Activated naive CD8-positive, alpha-beta T cell treated with anti-CD3 and anti-CD28 coated beads, Interleukin-2, amount 50 U/mL, for 24 hours (primary cell): ENCODE results near the gene RFC2.
"Not testable (repeated sequence)": the region's sequence is repeated elsewhere in the genome, so short reads cannot be mapped to it uniquely, and the experiment has no call there.

Experiments used
- ATAC-seq: fragments of 150-1000 bp; cut with Tn5 transposase; one replicate; pipeline ENCODE4 v1.10.0; 2021
- DNase-seq: peaks from one replicate; pipeline ENCODE4 v3.0.0; 2021
- H3K27ac Mint-ChIP-seq: one replicate; pipeline ENCODE4 v1.8.0; 2021; ENCODE audit warnings: mild to moderate bottlenecking, mixed read lengths
- H3K27me3 Mint-ChIP-seq: one replicate; pipeline ENCODE4 v1.8.0; 2021; ENCODE audit warnings: mixed read lengths
- H3K36me3 Mint-ChIP-seq: one replicate; pipeline ENCODE4 v1.8.0; 2021; ENCODE audit warnings: low read depth, mixed read lengths
- H3K4me1 Mint-ChIP-seq: one replicate; pipeline ENCODE4 v1.8.0; 2021; ENCODE audit warnings: mixed read lengths
- H3K4me3 Mint-ChIP-seq: one replicate; pipeline ENCODE4 v1.8.0; 2021; ENCODE audit warnings: mild to moderate bottlenecking, moderate library complexity, mixed read lengths
- H3K9me3 Mint-ChIP-seq: one replicate; pipeline ENCODE4 v1.8.0; 2021; ENCODE audit warnings: mixed read lengths

The RFC2 gene

DNA sequence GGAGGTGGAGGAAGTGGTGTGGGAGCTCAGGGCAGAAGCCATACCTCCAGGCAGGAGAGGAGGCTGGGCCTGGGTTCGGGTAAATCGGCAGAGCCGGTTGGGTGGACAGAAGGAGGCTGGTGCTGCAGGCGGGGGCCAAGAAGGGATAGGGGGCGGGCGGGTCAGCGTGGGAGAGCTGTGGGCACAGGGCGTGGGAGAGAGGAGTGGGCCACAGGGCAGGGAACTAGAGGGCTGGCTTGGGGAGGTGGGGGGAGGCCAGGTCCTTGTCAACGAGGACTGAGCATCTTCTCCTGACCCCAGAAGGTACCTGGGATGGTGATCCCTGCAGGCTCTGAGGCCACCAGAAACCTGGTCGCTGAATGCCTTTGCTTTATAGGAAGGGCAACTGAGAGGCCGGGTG is 32.5 kb downstream of the RFC2 start:
- no peaks in the 10 kb centered on the region for H3K27me3 Mint-ChIP-seq
- H3K4me1 Mint-ChIP-seq, result peaks cover 24% of the 10 kb centered on the region
- H3K27ac Mint-ChIP-seq, result no peak overlapping the region
- no peak for ATAC-seq
- DNase-seq, result no peak
- H3K36me3 Mint-ChIP-seq, result peaks cover 13% of the 10 kb centered on the region
- H3K4me3 Mint-ChIP-seq, result no peak overlapping the region
- no peaks in the 10 kb centered on the region for H3K9me3 Mint-ChIP-seq

DNA sequence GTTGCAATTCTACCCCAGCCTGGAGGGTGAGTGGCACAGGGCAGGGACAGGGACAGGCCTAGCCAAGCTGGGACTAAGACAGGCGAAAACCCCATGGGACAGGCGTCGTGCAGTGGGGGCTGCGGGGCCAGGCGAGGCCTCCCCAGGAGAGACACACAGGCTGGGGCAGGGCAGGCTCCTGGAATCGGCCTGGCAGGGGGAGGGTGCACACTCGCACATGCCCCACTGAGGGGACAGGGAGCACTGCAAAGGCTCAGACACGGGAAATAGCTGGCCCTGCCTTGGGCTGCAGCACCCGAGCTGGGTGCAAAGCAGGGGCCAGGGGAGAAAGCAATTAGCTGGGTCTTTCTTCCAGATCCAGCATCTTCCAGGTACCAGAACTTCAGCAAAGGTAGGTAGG is 34.0 kb downstream of the RFC2 start:
- no peak for ATAC-seq
- H3K27ac Mint-ChIP-seq, result no peak overlapping the region
- H3K27me3 Mint-ChIP-seq, result no peaks in the 10 kb centered on the region
- H3K36me3 Mint-ChIP-seq, result peaks cover 7% of the 10 kb centered on the region
- no peaks in the 10 kb centered on the region for H3K9me3 Mint-ChIP-seq
- peaks cover 25% of the 10 kb centered on the region for H3K4me1 Mint-ChIP-seq
- no peak for DNase-seq
- H3K4me3 Mint-ChIP-seq, result no peak overlapping the region

DNA sequence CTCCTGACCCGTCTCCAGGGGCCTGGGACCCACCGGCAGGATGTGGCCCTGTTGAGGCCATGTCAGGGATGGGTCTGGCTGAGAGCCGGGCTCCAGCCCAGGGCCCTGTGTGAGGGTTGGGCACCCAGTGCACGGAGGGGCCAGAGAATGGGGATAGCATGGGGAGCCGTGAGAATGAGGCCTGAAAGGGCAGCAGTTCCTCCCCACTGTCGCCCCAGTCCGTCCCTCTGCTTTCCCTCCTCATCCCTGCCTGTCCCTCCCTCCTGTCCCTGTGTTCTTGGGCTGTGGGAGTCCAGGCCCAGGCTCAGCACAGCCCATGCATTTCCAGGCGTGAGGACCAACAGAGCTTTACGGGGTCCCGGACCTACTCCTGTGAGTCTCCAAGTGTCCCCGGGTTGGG is 34.8 kb downstream of the RFC2 start:
- Mint-ChIP-seq H3K9me3 (no peaks in the 10 kb centered on the region), H3K4me3 (no peak overlapping the region), H3K27ac (no peak overlapping the region), H3K36me3 (peaks cover 7% of the 10 kb centered on the region), H3K27me3 (no peaks in the 10 kb centered on the region), H3K4me1 (peaks cover 25% of the 10 kb centered on the region)
- ATAC-seq (no peak), DNase-seq (no peak)

DNA sequence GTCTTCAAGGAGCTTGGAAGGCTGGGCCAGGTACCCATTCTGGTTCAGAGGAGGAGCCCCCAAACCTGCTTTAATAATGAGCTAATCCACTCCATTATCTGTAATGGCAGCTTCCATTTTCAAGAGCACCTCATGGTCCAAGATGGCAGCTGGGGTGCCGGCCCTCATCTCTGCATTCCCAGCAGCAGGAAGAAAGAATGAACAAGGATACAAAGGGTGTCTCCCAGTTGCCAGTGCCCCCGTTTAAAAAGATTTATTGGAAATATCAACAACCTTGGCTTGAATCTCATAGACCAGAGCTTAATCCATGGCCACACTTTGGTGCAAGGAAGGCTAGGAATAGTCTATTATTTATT is 35.9 kb downstream of the RFC2 start:
- Mint-ChIP-seq H3K9me3 (no peaks in the 10 kb centered on the region), H3K27ac (no peak overlapping the region), H3K4me1 (peaks cover 25% of the 10 kb centered on the region), H3K4me3 (no peak overlapping the region), H3K27me3 (no peaks in the 10 kb centered on the region), H3K36me3 (peaks cover 7% of the 10 kb centered on the region)
- ATAC-seq (no peak), DNase-seq (no peak)

DNA sequence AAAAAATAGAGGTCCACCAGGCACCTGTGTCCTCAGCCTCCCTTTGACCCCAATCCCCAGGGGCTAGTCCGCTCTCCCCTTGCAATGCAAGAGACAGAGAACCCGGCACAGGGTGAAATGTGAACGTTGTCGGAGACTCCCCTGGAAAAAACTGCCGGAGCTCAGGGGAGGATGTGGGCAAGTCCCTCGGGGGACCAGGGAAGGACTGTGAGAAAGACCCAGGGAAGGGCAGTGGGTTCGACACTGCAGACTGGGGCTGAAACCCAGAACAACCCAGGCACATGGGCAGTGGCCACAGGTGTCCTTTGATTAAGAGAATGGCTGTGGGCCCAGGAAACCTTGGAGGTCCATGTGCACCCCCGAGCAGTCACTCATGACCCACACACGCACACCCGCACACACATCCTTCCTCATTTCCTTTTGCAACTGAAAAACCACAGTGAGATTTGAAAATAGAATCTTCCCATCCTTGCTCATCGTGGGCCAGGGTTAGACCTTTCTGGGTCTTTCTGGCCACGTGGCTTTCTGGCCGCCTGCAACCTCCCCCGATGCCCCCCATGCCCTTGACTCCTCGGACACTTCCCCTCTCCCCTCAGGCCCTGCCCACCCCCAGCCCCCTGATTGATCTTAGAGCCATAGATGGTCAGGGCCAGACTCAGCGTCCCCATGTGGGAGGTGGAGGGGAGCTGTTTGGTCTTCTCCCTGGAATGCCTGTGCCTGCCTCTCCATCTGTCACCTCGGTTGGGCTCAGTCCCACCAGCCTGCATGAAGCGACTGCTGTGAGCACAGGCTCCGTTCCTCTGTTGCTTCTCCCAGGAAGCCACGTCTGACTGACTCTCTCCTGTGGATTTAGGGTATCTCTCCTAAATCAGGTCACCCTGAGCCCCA is 36.5 kb downstream of the RFC2 start:
- H3K27ac Mint-ChIP-seq, result peak overlapping the region; percentile 56
- no peaks in the 10 kb centered on the region for H3K27me3 Mint-ChIP-seq
- peak overlapping the region; percentile 21 for H3K4me3 Mint-ChIP-seq
- peaks cover 7% of the 10 kb centered on the region for H3K36me3 Mint-ChIP-seq
- H3K4me1 Mint-ChIP-seq, result peaks cover 25% of the 10 kb centered on the region
- ATAC-seq, result peak; percentile 40
- H3K9me3 Mint-ChIP-seq, result no peaks in the 10 kb centered on the region
- DNase-seq, result peak; percentile 30

DNA sequence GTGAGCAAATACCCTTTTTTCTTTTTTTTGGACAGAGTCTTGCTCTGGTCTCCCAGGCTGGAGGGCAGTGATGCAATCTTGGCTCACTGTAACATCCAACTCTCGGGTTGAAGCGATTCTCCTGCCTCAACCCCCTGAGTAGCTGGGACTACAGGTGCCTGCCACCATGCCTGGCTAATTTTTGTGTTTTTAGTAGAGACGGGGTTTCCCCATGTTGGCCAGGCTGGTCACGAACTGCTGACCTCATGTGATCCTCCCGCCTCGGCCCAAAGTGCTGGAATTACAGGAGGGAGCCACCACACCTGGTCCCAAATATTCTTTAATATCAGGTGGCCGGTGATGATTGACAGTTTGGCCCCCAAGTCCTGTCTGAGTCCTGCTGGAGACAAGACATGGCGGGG is 37.8 kb downstream of the RFC2 start:
- DNase-seq, result no peak
- peak overlapping the region; percentile 75 for H3K27ac Mint-ChIP-seq
- ATAC-seq, result no peak
- no peak overlapping the region for H3K4me3 Mint-ChIP-seq
- H3K9me3 Mint-ChIP-seq, result no peaks in the 10 kb centered on the region
- peaks cover 26% of the 10 kb centered on the region for H3K4me1 Mint-ChIP-seq
- peaks cover 7% of the 10 kb centered on the region for H3K36me3 Mint-ChIP-seq
- H3K27me3 Mint-ChIP-seq, result no peaks in the 10 kb centered on the region

DNA sequence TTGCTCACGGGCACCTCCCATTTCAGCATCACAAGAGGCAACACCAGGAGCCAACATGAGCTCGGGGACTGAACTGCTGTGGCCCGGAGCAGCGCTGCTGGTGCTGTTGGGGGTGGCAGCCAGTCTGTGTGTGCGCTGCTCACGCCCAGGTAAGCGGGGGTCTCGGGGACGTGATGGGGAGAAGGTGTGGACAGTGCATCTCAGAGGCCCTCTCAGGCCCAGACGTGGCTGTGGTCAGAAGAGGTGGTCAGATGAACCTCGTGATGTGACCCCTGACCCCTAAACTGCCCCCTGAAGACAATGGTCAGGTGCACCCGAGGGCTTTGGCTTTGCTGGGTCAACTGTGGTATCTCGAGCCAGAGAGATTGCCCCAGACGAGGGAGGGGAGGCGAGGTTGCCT is 38.3 kb downstream of the RFC2 start:
- no peak overlapping the region for H3K4me3 Mint-ChIP-seq
- no peak overlapping the region for H3K27ac Mint-ChIP-seq
- peaks cover 7% of the 10 kb centered on the region for H3K36me3 Mint-ChIP-seq

DNA sequence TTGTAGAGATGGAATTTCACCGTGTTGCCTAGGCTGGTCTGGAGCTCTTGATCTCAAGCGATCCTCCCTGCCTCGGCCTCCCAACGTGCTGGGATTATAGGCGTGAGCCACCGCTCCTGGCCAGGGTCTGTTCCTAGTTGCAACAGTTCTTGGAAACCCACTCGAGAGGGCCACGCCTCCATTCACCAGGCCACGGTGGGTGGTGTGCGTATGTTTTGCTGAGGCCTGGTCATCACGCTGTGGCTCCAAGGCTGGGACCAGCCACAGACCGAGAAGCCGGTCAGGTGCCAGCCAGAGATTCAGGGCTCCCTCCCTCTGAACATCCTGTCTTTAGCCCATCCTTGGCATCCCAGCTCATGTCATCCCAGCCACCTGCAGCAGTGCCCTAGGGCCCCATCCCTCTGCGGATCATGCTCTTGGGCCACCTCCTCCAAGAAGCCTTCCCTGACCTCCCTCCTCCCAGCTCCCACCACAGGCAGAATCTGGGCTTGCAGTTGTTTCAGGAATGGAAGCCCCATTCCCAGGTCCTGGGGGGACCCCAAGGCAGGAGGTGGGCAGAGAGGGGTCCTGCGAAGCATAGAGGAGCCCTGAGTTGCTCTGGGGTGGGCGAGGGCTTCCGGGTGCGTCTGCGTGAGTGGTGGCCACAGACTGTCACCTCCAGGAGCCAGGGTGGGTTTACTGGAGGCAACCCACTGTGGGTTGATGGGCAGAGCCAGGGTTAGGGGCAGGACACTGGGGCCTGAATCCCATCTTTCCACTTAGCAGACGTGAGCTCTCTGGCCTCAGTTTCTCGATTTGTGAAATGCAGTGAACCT is 39.2 kb downstream of the RFC2 start:
- no peaks in the 10 kb centered on the region for H3K9me3 Mint-ChIP-seq
- DNase-seq (no peak), ATAC-seq (no peak)
- H3K27ac Mint-ChIP-seq, result no peak overlapping the region
- no peaks in the 10 kb centered on the region for H3K27me3 Mint-ChIP-seq
- peaks cover 7% of the 10 kb centered on the region for H3K36me3 Mint-ChIP-seq
- no peak overlapping the region for H3K4me3 Mint-ChIP-seq
- H3K4me1 Mint-ChIP-seq, result peaks cover 26% of the 10 kb centered on the region

More for the DNA sequence above, 38.3 kb downstream of the RFC2 start:
- Mint-ChIP-seq H3K9me3 (no peaks in the 10 kb centered on the region), H3K27me3 (no peaks in the 10 kb centered on the region), H3K4me1 (peaks cover 26% of the 10 kb centered on the region)
- ATAC-seq (no peak), DNase-seq (no peak)

DNA sequence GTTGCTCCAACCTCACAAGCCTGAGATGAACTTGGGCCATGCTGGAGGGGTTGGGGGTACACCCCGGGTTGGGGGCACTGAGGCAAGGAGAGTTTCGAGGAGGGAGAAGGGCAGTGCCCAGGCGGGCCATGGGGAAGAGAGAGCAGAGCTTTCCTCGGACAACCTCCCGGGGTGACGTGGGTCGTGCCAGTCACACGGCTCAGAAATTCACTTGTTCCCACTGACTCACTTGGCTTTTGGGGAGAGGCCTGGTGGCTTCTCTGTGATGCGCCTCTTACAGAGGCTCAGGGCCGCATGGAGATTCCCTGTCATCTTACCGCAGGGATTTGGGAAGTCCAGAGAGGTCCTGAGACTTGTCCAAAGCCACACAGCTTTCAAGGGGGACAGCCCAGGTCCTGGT is 41.5 kb downstream of the RFC2 start:
- no peak for DNase-seq
- Mint-ChIP-seq H3K4me1 (peaks cover 26% of the 10 kb centered on the region), H3K27me3 (peaks cover 6% of the 10 kb centered on the region), H3K9me3 (no peaks in the 10 kb centered on the region), H3K36me3 (peaks cover under 1% of the 10 kb centered on the region), H3K27ac (peak overlapping the region; percentile 35), H3K4me3 (peak overlapping the region; percentile 46)
- no peak for ATAC-seq

DNA sequence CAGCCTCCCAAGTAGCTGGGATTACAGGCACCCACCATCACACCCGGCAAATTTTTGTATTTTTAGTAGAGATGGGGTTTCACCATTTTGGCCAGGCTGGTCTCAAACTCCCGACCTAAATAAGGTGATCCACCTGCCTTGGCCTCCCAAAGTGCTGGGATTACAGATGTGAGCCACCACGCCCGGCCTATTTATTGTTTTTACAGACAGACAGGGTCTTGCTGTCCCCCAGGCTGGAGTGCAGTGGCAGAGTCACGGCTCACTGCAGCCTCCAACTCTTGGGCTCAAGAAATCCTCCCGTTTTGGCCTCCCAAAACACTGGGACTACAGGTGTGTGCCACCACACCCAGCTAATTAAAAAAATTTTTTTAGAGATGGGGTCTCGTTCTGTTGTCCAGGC is 46.0 kb downstream of the RFC2 start:
- not testable (repeated sequence) for H3K27me3 Mint-ChIP-seq, DNase-seq, H3K9me3 Mint-ChIP-seq, H3K36me3 Mint-ChIP-seq, H3K4me3 Mint-ChIP-seq, ATAC-seq, H3K27ac Mint-ChIP-seq
- H3K4me1 Mint-ChIP-seq, result peaks cover 16% of the 10 kb centered on the region

DNA sequence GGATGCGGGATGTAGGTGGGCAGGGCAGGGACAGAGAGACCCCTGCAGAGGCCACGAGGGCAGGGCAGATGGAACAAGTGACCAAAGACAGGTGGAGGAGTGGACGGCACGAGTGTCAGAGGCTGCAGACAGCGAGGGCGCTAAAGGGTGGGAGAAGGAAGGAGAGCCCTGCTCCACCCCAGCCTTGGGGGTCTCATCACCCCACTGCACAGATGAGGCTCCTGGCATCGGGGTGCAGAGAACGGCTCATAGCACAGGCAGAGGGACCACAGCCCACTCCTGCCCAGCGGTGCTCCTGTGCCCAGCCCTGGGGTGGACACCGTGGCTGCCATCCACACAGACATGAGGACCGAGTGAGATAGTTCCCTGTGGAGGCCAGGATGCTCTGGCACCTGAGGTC is 46.6 kb downstream of the RFC2 start:
- H3K27me3 Mint-ChIP-seq, result peaks cover 6% of the 10 kb centered on the region
- no peaks in the 10 kb centered on the region for H3K9me3 Mint-ChIP-seq
- no peak overlapping the region for H3K4me3 Mint-ChIP-seq
- H3K4me1 Mint-ChIP-seq, result peaks cover 23% of the 10 kb centered on the region
- ATAC-seq (no peak), DNase-seq (no peak)
- no peaks in the 10 kb centered on the region for H3K36me3 Mint-ChIP-seq
- no peak overlapping the region for H3K27ac Mint-ChIP-seq

DNA sequence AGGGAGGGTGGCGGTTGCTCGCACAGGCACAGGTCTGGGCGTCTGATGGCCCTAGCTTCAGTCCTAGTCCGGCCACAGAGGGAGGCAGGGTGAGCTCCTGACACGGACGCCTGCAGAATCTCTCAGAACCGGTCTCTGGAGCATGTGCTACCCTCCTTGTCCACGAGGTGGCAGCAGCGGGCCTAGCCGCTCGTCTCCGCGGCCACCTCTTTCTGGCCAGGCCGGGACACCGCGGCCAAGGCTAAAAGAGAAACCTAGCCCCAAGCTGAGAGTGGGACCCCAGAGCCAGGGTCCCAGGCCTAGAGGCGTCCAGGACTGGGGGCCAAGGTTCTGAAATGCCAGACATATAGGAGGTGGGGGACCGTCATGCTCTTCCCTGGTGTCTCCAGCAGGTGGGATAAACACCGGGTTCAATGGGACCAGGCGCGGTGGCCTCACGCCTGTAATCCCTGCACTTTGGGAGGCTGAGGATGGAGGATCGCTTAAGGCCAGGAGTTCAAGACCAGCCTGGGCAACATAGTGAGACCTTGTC is 47.5 kb downstream of the RFC2 start:
- H3K27ac Mint-ChIP-seq, result no peak overlapping the region
- no peaks in the 10 kb centered on the region for H3K9me3 Mint-ChIP-seq
- DNase-seq (peak; percentile 89), ATAC-seq (peak; percentile 50)
- H3K27me3 Mint-ChIP-seq, result peaks cover 6% of the 10 kb centered on the region
- peaks cover 24% of the 10 kb centered on the region for H3K4me1 Mint-ChIP-seq
- H3K36me3 Mint-ChIP-seq, result no peaks in the 10 kb centered on the region
- H3K4me3 Mint-ChIP-seq, result no peak overlapping the region

DNA sequence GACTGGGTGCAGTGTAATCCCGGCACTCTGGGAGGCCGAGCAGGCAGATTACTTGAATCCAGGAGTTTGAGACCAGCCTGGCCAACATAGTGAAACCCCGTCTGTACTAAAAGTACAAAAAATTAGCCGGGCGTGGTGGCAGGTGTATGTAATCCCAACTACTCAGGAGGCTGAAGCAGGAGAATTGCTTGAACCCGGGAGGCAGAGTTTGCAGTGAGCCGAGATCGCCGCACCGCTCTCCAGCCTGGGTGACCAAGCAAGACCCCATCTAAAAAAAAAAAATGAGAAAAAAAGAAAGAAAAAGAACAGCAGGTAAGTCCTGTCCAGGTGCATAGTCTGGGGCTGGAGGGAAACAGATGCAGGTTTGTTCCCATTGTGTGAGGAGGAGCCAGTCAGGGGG is 48.1 kb downstream of the RFC2 start:
- H3K27me3 Mint-ChIP-seq, H3K9me3 Mint-ChIP-seq, H3K27ac Mint-ChIP-seq, H3K4me3 Mint-ChIP-seq, DNase-seq, H3K36me3 Mint-ChIP-seq, ATAC-seq: not testable (repeated sequence)
- H3K4me1 Mint-ChIP-seq, result peaks cover 24% of the 10 kb centered on the region

DNA sequence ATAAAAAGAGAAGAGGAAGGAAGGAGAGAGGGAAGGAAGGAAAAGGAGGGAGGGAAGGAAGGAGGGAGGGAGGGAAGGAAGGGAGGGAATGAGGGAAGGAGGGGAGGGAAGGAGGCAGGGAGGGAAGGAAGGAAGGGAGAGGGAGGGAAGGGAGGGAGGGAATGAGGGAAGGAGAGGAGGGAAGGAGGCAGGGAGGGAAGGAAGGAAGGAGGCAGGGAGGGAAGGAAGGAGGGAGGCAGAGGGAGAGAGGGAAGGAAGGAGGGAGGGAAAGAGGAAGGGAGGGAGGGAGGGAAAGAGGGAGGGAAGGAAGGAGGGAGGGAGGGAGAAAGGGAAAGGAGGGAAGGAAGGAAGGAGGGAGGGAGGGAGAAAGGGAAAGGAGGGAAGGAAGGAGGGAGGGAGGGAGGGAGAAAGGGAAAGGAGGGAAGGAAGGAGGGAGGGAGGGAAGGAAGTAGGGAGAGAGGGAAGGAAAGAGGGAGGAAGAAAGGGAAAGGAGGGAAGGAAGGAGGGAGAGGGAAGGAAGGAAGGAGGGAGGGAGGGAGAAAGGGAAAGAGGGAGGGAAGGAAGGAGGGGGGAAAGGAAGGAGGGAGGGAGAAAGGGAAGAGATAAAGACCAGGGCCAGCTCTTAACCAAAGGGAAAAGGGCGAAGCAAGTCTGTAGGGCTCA is 50.1 kb downstream of the RFC2 start:
- peaks cover 17% of the 10 kb centered on the region for H3K4me1 Mint-ChIP-seq
- peaks cover 3% of the 10 kb centered on the region for H3K27me3 Mint-ChIP-seq
- no peak for DNase-seq
- H3K27ac Mint-ChIP-seq, result no peak overlapping the region
- no peak for ATAC-seq
- no peaks in the 10 kb centered on the region for H3K36me3 Mint-ChIP-seq
- H3K4me3 Mint-ChIP-seq, result no peak overlapping the region
- H3K9me3 Mint-ChIP-seq, result no peaks in the 10 kb centered on the region
